T follicular helper cell (primary cell): ENCODE data around the gene EFL1.

ENCODE experiments used
- DNase-seq: peaks from one replicate; pipeline ENCODE4 v3.0.0-alpha.2; 2020; ENCODE audit warnings: low read depth

Gene EFL1

GRCh38 chr15:82081914-82082762, 180.4 kb downstream of the EFL1 start:
- DNase-seq: no peak

GRCh38 chr15:82080774-82081173, 181.8 kb downstream of the EFL1 start:
- no peak for DNase-seq
